HCEC 1CT (cell line): Measurements from ENCODE around the gene SLC35E1.
"Not testable (repeated sequence)": the region's sequence is repeated elsewhere in the genome, so short reads cannot be mapped to it uniquely, and the experiment has no call there.

Experiments
- DNase-seq: peaks from one replicate; pipeline ENCODE4 v3.0.0-alpha.2; 2017

SLC35E1 gene

GRCh38 chr19:16543734-16544133 is 28.5 kb downstream of the SLC35E1 start:
- not testable (repeated sequence) for DNase-seq

GRCh38 chr19:16542910-16543472 is 29.2 kb downstream of the SLC35E1 start:
- no peak for DNase-seq

GRCh38 chr19:16542045-16542909 is 29.9 kb downstream of the SLC35E1 start, which contains the start of gene CHERP:
Gene CHERP, minus strand, starts transcription at chr19:16542437. Its CDS starts 59 bp downstream, at chr19:16542378.
- DNase-seq, result peak; percentile 96

- DNase-seq, result peak; percentile 14
Measured at GRCh38 chr19:16541526-16542044, 30.6 kb downstream of the SLC35E1 start.

- no peak for DNase-seq
Measured at GRCh38 chr19:16540948-16541347, 31.3 kb downstream of the SLC35E1 start.

GRCh38 chr19:16537111-16537510 is 35.1 kb downstream of the SLC35E1 start:
- no peak for DNase-seq

GRCh38 chr19:16536130-16536529 is 36.1 kb downstream of the SLC35E1 start:
- DNase-seq, result no peak

- DNase-seq, result no peak
Measured at GRCh38 chr19:16535381-16535780, 36.8 kb downstream of the SLC35E1 start.

- no peak for DNase-seq
Measured at GRCh38 chr19:16532440-16533234, 39.6 kb downstream of the SLC35E1 start.

- no peak for DNase-seq
Measured at GRCh38 chr19:16531380-16531669, 40.9 kb downstream of the SLC35E1 start.

- DNase-seq, result no peak
Measured at GRCh38 chr19:16530540-16531379, 41.5 kb downstream of the SLC35E1 start.

- DNase-seq, result no peak
Measured at GRCh38 chr19:16529466-16530144, 42.6 kb downstream of the SLC35E1 start.

- DNase-seq, result no peak
Measured at GRCh38 chr19:16527971-16528521, 44.2 kb downstream of the SLC35E1 start.

GRCh38 chr19:16527334-16527935 is 44.8 kb downstream of the SLC35E1 start:
- no peak for DNase-seq

- DNase-seq, result no peak
Measured at GRCh38 chr19:16525751-16526481, 46.3 kb downstream of the SLC35E1 start.

- DNase-seq, result no peak
Measured at GRCh38 chr19:16524991-16525734, 47.1 kb downstream of the SLC35E1 start.

- DNase-seq, result no peak
Measured at GRCh38 chr19:16522559-16523377, 49.4 kb downstream of the SLC35E1 start.

- DNase-seq, result no peak
Measured at GRCh38 chr19:16521715-16522289, 50.4 kb downstream of the SLC35E1 start.
